GM18870 (cell line): Measurements from ENCODE around the gene IBTK.
"Not testable (repeated sequence)": the region's sequence is repeated elsewhere in the genome, so short reads cannot be mapped to it uniquely, and the experiment has no call there.

Source experiments
- ATAC-seq: cut with Tn5 transposase; IDR thresholded peaks from one replicate; pipeline ENCODE4 v1.9.1; 2021; ENCODE audit warnings: moderate library complexity; ENCODE audit not compliant: unreplicated experiment

IBTK gene

GRCh38 chr6:82247505-82248272, at the start of gene IBTK:
Gene IBTK, minus strand, starts transcription at chr6:82247744. Its CDS starts 7,258 bp downstream, at chr6:82240486.
- peak; percentile 85 for ATAC-seq

- ATAC-seq, result no peak
Observed at GRCh38 chr6:82283771-82284410, 36.3 kb upstream of the IBTK start.

GRCh38 chr6:82281550-82281949, 34.0 kb upstream of the IBTK start:
- not testable (repeated sequence) for ATAC-seq

DNA sequence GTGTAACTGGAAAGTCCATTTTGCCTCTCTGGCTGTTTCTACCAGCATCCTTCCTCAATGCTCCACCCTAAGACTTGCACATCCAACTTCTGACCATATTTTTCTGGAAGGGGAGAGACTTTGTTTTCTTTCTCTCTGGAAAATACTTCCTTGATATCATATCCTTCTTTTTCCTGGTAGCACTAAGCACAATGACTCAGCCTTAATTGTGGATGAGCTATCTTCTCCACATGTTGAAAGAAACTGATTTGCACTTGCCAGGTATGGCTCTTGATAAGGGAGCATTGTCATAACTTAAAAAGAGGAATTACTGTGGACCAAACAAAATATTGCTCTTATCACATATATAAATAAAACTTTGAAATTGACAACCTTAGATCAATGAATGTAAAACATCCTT, 30.1 kb upstream of the IBTK start:
- ATAC-seq, result no peak

DNA sequence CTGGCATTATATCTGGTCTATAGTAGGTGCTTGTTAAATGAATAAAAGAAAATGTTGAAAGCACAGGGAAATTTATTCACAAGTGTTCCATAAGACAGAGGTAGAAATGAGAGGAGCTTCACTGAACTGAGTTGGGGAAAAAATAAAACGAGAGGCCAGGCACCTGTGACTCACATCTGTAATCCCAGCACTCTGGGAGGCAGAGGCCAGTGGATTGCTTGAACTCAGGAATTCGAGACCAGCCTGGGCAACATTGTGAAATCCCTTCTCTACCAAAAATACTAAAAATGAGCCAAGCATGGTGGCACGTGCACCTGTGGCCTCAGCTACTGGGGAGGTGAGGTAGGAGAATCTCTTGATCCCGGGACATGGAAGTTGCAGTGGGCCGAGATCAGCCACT, 28.1 kb upstream of the IBTK start:
- ATAC-seq, result no peak

DNA sequence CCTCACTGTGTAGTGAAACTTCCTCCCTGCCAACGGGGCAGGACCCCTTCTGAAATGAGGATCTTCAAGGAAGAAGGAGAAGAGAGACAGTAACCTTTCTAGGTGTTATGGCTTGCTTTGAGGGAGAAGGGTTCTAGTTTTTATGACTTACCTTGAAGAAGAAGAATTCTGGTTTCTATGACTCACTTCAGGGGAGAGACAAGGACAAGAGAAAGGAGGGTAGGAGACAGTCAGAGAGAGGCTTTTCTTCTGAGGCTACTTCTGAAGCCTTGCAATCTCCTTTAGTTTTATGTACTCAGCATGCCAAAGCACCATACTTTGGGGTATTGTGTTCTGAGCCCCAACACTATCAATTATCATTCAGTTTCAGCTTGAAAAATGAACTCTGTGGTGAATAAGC, 25.8 kb upstream of the IBTK start:
- ATAC-seq, result no peak

DNA sequence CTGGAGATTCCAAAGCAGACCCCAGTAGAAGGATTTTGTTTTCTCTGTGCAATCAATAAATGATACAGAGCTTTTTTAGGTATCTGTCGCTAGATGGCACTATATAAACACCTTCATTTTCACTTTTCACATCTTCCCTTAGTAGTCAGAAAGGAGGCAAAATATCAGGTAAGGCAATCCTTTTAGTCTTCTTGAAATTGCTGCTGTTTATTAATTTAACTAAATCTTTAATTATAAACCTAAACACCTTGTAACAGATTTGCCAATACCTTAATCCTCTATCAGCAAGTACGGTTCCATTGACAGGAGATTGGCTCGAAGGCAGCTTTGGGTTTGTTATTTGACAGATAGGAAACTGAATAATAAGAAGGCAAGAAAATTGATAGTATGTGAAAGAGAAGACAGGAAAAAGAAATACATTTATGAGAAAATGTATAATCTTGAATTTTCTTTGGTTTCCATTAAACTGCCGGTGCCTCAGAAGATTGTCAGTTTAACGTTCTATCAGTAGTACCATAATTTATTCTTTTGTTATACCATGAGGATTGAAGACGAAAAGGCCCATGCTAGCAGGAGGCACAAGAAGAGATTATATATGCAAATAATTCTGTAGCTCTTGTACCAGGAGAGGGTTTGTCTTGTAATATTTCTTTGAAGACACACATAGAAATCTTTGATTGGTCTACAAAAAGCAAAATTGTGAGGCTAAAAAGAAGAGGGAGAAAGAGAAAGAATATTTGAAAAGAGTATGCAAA, 23.5 kb upstream of the IBTK start:
- ATAC-seq, result peak; percentile 48

- ATAC-seq, result no peak
Observed at GRCh38 chr6:82268301-82268846, 20.8 kb upstream of the IBTK start.

- no peak for ATAC-seq
Observed at GRCh38 chr6:82264824-82265223, 17.3 kb upstream of the IBTK start.

DNA sequence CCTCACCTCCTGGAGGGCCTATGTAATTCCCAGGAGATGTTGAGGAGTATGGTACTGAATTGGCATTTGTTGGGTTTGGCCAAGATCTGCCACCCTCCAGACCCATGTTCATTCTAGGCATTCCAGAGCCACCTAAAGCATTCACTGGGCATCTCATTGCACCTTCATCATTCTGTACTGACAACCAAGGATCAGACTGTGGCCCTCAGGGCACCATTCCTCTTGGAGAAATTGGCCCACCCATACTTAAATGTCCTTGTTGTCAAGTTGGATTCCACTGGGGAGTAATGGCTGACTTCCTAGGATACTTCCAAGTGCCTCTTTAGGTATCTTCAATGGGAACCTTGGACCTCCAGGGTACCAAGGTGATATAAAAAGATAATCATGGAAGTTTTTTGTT, 16.8 kb upstream of the IBTK start:
- no peak for ATAC-seq

DNA sequence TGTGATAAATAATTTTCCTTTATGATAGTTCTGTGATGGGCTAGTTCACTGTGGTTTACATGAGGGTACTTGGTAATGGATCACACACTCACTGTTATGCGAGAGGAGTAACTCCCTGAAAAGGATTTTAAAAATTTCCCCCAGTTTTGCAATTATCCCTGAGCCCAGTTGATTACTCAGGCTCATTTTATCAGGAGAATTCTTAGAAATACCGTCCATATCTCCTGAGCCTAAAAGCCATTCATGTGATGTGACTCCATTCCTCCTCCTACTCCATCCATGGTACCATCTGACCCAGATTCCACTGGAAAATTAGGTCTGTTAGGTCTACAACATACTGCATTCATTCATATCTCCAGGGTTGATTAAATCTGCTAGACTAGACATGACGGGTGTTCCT, 16.4 kb upstream of the IBTK start:
- ATAC-seq, result no peak

- ATAC-seq, result no peak
Observed at GRCh38 chr6:82260997-82261732, 13.6 kb upstream of the IBTK start.

- ATAC-seq, result no peak
Observed at GRCh38 chr6:82259389-82259788, 11.8 kb upstream of the IBTK start.

DNA sequence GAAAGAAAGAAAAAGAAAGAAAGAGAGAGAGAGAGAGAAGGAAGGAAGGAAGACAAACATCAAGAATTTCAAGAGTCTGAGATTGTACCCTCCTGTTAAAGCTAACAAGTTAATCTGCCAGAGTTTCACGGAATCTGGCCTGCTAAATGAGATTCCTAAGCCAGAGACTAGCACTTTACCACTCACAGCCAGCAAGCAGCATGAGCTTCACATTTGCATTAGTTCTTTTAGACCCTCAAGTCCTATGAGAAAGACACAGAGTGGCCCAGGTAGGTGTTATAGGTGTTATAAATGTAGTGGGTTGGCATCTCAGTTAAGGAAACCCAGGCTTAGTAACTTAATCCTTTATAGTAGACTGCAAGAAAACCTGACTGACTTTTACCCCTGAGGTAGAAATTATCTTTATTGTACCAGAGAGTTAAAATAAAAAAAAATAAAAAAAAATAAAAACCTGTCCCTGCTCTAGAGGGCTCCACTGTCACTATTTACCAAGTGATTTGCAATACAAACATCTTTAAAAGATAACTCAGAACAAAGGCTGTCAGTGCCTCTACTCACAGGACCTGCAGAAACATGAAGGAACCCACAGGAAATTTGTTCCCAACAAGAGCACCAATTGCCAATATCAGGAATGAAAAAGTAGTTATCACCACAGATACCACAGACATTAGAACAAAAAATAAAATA, 9.7 kb upstream of the IBTK start:
- no peak for ATAC-seq

DNA sequence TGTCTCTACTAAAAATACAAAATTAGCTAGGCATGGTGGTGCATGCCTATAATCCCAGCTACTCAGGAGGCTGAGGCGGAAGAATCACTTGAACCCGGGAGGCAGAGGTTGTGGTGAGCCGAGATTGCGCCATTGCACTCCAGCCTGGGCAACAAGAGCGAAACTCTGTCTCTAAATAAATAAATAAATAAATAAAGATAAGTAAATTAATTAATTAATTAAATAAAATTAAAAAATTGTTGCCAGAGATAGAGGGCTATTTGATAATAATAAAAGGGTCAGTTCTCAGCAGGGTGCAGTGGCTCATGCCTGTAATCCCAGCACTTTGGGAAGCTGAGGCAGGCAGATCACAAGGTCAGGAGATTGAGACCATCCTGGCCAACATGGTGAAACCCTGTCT, 7.2 kb upstream of the IBTK start:
- ATAC-seq, result not testable (repeated sequence)

DNA sequence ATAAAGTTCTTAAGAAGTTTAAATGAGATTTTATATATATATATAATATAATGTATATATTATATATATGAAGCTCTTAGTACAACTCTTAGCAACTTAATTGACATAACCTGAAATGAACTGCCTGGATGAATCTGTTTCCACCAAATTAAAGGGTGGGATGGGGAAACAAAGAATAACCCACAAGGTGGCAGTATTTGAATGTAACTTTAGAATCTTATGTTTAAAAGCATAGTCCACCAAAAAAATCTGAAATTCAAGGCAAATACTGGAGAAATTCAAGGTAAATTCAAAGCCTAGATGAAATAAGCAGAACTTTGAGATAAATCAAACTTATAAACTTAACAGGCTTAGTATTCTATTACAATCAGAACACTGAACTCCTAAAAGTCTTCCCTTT, 4.4 kb upstream of the IBTK start:
- no peak for ATAC-seq

DNA sequence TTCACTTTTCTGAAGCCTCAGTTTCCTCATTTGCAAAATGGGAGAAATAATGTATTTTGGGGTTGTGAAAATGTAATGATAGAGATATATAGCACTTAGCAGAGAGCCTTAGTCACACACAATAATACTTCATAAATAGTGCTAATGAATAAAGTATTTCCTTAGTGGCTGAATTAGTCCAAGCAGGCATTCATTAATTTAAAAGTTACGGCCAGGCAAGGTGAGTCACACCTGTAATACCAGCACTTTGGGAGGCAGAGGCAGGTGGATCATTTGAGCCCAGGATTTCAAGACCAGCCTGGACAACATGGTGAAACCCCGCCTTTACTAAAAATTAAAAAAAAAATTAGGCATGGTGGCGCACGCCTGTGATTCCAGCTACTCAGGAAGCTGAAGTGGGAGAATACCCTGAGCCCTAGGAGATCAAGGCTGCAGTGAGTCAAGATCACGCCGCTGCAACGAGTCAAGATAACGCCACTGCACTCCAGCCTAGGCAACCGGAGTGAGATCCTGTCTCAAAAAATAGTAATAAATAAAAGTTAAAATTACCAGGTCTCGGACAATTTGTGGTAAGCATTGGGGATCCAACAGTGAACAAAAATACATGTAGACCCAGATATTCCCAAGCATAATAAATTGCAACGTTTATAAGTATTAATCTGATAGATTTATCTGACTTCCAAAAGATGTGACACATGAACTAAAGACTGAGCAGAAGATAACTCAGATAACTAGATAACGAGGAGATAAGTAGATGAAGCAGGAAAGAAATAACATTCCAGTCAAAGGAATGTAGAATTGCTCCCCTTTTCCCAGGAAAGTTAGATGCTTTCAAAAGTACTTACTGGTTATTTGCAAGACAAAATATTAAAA, 2.1 kb upstream of the IBTK start:
- no peak for ATAC-seq

DNA sequence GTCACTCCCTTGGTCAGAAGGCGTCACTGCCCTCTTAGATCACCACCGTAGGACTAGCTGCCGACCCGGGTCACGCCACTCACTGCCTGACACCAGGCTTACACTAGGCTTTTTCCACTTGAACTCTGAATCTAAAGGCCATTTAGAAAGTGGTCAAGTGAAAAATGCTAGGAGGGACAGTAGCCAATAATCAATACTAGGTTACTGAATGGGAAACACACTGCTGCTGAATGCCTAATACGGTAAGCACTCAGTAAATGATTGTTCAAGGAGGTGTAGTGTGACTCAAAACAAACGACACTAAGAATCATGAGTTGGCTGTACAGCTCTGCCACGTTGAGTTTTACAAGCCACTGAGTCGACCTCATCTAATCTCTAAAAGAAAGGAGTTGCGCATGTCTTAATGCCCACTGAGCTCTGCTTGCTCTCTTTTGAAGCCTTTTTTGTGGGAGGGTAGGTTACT, 760 bp upstream of the IBTK start:
- peak; percentile 54 for ATAC-seq

GRCh38 chr6:82246802-82247504, 591 bp downstream of the IBTK start:
- peak; percentile 24 for ATAC-seq
